HEK293 (cell line): ENCODE results near the gene ANKS6.
"Not testable (repeated sequence)": the region's sequence is repeated elsewhere in the genome, so short reads cannot be mapped to it uniquely, and the experiment has no call there.

Source experiments
- CTCF ChIA-PET: fragments of 350-600 bp; formaldehyde crosslinking; extraction: SDS; loops from one replicate; lab custom pipeline; 2021; ENCODE audit warnings: antibody characterized with exemption; lab: Yijun Ruan, JAX
- POLR2A ChIA-PET: fragments of 300-600 bp; formaldehyde crosslinking; extraction: SDS; loops from one replicate; lab custom pipeline; 2020; ENCODE audit warnings: antibody characterized with exemption, inconsistent platforms; lab: Yijun Ruan, JAX
- H3K27ac ChIP-seq: fragments of 200-500 bp; sonication (Bioruptor generic); 2 replicates; pipeline ENCODE4 v1.5.1; 2014; ENCODE audit warnings: low read depth, low read length, control low read depth, inconsistent platforms; ENCODE audit errors: extremely low read depth
- H3K36me3 ChIP-seq, 2 experiments: fragments of 200-500 bp in 1 of 2; sonication (Bioruptor generic) in 1 of 2; 1 replicate in 1 of 2; 2 replicates in 1 of 2; pipeline ENCODE4 v1.5.1; 2014 to 2017; ENCODE audit warnings: inconsistent platforms in 2 of 2, low read length in 2 of 2; ENCODE audit not compliant: control insufficient read depth in 2 of 2, insufficient read depth in 1 of 2
- H3K4me1 ChIP-seq: fragments of 200-500 bp; sonication (Bioruptor generic); 2 replicates; pipeline ENCODE4 v1.5.1; 2014; ENCODE audit warnings: mild to moderate bottlenecking, low read length, inconsistent platforms; ENCODE audit not compliant: control insufficient read depth, insufficient read depth
- H3K4me3 ChIP-seq: 2 replicates; pipeline ENCODE4 v1.5.1; 2011; ENCODE audit warnings: low read depth, mild to moderate bottlenecking, control low read depth, low read length, moderate library complexity
- H3K9me3 ChIP-seq: fragments of 200-500 bp; sonication (Bioruptor generic); 2 replicates; pipeline ENCODE4 v1.5.1; 2014; ENCODE audit warnings: low read depth, low read length, inconsistent platforms; ENCODE audit not compliant: control insufficient read depth, insufficient read depth
- ZBTB17 ChIP-seq: fragments of 450-650 bp; formaldehyde crosslinking; IDR thresholded peaks from 2 replicates; pipeline ENCODE4 v1.5.1; 2016; ENCODE audit warnings: missing biosample characterization, missing genetic modification characterization
- ZFHX2 ChIP-seq: fragments of 450-650 bp; formaldehyde crosslinking; conservative IDR thresholded peaks from 2 replicates; pipeline ENCODE4 v1.5.1; 2016; ENCODE audit warnings: missing biosample characterization, missing genetic modification characterization
- ZNF16 ChIP-seq: fragments of 450-650 bp; formaldehyde crosslinking; IDR thresholded peaks from 2 replicates; pipeline ENCODE4 v1.5.1; 2016; ENCODE audit warnings: low read depth, missing biosample characterization, missing genetic modification characterization
- ZNF274 ChIP-seq, 2 experiments: fragments of 200-500 bp in 1 of 2; fragments of 450-650 bp in 1 of 2; sonication (Bioruptor generic) in 1 of 2; formaldehyde crosslinking in 1 of 2; IDR thresholded peaks; 2 replicates each; pipeline versions ENCODE4 v1.5.1 to v1.6.1; 2014 to 2016; ENCODE audit warnings: borderline replicate concordance in 1 of 2, inconsistent platforms in 1 of 2, low read length in 1 of 2, missing biosample characterization in 1 of 2, missing genetic modification characterization in 1 of 2
- ZNF341 ChIP-seq: fragments of 450-650 bp; formaldehyde crosslinking; IDR thresholded peaks from 2 replicates; pipeline ENCODE4; 2016; ENCODE audit warnings: low read depth, missing biosample characterization, missing genetic modification characterization
- ZNF843 ChIP-seq: fragments of 450-650 bp; formaldehyde crosslinking; IDR thresholded peaks from 2 replicates; pipeline ENCODE4 v1.5.1; 2016; ENCODE audit warnings: missing biosample characterization, missing genetic modification characterization
- TF ChIP-seq, protein P1 (sequence below): fragments of 450-650 bp; formaldehyde crosslinking; IDR thresholded peaks from 2 replicates; pipeline ENCODE4 v1.5.1; 2016; ENCODE audit warnings: missing biosample characterization, missing genetic modification characterization
- TF ChIP-seq, protein P2 (sequence below): fragments of 450-650 bp; formaldehyde crosslinking; IDR thresholded peaks from 2 replicates; pipeline ENCODE4 v1.5.1; 2016; ENCODE audit warnings: missing biosample characterization, missing genetic modification characterization

The ANKS6 gene

DNA sequence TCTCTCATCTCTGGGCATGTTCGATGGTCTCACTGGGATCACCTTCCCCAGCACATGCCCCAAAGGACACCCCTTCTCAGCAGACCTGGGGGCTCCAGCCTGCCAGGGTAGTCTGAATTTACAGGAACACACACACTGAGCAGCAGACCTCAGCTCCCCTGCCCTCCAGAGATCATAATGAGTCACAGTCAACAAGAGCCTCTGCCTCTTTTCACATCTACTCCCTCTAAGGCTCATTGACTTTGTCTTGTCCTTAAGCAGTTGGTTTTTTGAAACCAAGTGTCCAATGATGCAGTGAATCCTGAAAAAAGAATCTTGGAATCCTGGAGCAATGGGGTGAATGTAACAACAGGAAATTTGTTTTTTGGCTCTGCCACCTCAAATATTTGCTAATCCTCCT, 108.4 kb downstream of the ANKS6 start:
- Histone ChIP-seq H3K36me3 (no peaks in the 10 kb centered on the region), H3K9me3 (no peaks in the 10 kb centered on the region), H3K4me3 (no peak overlapping the region), H3K27ac (no peak overlapping the region), H3K4me1 (no peaks in the 10 kb centered on the region)
- ChIA-PET POLR2A (no interaction called here), CTCF (interaction anchor here (1.1 kb wide), 1 partner anchor 9 kb away, joined by 3 read pairs; no protein-coding TSS in a partner anchor)
- TF ChIP-seq ZNF16 (tag by site-specific recombination) (no peak), ZNF341 (no peak)
- TF ChIP-seq, protein P1, sequence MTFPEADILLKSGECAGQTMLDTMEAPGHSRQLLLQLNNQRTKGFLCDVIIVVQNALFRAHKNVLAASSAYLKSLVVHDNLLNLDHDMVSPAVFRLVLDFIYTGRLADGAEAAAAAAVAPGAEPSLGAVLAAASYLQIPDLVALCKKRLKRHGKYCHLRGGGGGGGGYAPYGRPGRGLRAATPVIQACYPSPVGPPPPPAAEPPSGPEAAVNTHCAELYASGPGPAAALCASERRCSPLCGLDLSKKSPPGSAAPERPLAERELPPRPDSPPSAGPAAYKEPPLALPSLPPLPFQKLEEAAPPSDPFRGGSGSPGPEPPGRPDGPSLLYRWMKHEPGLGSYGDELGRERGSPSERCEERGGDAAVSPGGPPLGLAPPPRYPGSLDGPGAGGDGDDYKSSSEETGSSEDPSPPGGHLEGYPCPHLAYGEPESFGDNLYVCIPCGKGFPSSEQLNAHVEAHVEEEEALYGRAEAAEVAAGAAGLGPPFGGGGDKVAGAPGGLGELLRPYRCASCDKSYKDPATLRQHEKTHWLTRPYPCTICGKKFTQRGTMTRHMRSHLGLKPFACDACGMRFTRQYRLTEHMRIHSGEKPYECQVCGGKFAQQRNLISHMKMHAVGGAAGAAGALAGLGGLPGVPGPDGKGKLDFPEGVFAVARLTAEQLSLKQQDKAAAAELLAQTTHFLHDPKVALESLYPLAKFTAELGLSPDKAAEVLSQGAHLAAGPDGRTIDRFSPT (tag by site-specific recombination), result no peak

DNA sequence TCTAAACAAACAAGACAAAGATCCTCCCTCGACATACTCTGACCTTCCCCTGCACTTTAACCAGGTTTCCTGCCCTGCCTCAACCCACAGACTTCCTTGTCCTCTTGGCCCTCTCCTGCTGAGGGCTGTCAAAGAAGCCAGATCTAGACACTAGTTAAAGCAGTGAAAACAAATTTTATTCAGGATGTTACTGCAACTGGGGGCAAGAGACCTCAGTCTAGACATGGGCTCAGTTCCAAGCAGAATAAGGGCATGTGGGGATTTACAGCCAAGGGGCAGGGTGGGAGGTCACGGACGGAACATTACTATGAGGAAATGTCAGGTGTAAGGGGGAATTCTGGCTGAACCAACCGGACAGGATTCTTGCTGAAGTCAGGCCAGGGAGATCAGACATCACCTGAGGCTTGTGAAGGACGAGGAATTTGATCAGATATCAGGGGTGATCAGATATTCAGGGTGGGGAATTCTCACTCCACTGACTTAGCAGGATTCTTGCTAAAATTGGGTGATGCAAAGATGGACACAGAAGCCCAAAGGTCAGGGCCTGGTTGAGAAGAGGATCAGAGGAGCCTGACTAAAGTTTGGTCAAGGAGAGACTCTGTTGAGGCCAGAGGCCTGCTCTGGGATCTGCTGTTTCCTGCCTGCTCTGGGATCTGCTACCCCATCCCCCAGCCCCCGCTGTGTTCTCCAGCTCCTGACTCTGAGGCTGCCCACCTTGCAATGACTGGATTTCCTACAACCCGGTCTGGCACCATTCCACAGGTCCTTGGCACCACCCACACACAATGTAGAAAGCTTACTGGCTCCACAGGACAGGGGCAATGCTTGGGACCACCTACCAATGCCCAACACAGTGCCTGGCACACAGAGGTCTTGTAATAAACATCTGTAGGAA, 109.1 kb downstream of the ANKS6 start:
- no peak overlapping the region for H3K27ac ChIP-seq
- no peaks in the 10 kb centered on the region for H3K36me3 ChIP-seq
- TF ChIP-seq ZBTB17 (tag by site-specific recombination) (peak; percentile 28; the same call in 1 of the 2 replicates), ZFHX2 (tag by site-specific recombination) (0 out of 2 replicates have a peak, but pooled peaks have one; percentile 14), ZNF843 (tag by site-specific recombination) (no peak), ZNF274 (IDR thresholded peaks at IDR 0.05; ENCODE audit: low read length) (no peak), ZNF274 (tag by site-specific recombination; IDR thresholded peaks at IDR 0.05; ENCODE audit: borderline replicate concordance) (no peak)
- TF ChIP-seq, protein P2, sequence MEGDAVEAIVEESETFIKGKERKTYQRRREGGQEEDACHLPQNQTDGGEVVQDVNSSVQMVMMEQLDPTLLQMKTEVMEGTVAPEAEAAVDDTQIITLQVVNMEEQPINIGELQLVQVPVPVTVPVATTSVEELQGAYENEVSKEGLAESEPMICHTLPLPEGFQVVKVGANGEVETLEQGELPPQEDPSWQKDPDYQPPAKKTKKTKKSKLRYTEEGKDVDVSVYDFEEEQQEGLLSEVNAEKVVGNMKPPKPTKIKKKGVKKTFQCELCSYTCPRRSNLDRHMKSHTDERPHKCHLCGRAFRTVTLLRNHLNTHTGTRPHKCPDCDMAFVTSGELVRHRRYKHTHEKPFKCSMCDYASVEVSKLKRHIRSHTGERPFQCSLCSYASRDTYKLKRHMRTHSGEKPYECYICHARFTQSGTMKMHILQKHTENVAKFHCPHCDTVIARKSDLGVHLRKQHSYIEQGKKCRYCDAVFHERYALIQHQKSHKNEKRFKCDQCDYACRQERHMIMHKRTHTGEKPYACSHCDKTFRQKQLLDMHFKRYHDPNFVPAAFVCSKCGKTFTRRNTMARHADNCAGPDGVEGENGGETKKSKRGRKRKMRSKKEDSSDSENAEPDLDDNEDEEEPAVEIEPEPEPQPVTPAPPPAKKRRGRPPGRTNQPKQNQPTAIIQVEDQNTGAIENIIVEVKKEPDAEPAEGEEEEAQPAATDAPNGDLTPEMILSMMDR (tag by site-specific recombination), result no peak
- TF ChIP-seq, all 188 proteins: peak for 2
- ChIA-PET POLR2A (no interaction called here), CTCF (interaction anchor here (1.1 kb wide), 1 partner anchor 9 kb away, joined by 3 read pairs; no protein-coding TSS in a partner anchor)
- Histone ChIP-seq H3K4me1 (no peaks in the 10 kb centered on the region), H3K9me3 (no peaks in the 10 kb centered on the region), H3K4me3 (no peak overlapping the region)

DNA sequence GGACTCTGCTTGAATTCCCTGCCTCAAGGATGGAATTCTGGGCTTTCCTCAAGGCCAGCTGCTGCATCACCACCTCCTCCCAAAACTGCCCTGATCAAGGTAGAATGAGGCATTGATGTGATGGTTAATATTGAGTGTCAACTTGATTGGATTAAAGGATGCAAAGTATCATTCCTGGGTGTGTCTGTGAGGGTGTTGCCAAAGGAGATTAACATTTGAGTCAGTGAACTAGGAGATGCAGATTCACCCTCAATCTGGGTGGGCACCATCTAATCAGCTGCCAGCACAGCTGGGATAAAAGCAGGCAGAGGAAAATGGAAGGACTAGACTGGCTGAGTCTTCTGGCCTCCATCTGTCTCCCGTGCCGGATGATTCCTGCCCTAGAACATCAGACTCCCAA, 111.5 kb downstream of the ANKS6 start:
- CTCF ChIA-PET, result interaction anchor here (0.5 to 1.4 kb wide), 2 partner anchors 20 to 90 kb away, joined by 3 to 4 read pairs; no protein-coding TSS in a partner anchor
- POLR2A ChIA-PET, H3K27ac ChIP-seq: not testable (repeated sequence)

More for the DNA sequence above, 111.5 kb downstream of the ANKS6 start:
- not testable (repeated sequence) for H3K36me3 ChIP-seq, H3K9me3 ChIP-seq, H3K4me1 ChIP-seq, H3K4me3 ChIP-seq
